Hematopoietic multipotent progenitor cell treated with erythropoietin and hydrocortisone succinate and interleukin-3 and kit ligand, for 17 days (in vitro differentiated cells): ENCODE results near the gene PIK3R3.
"Not testable (repeated sequence)": the region's sequence is repeated elsewhere in the genome, so short reads cannot be mapped to it uniquely, and the experiment has no call there.

Experiments used
- DNase-seq: peaks from one replicate; pipeline ENCODE4 v3.0.0-alpha.2; 2015; ENCODE audit warnings: low spot score

Gene PIK3R3

GRCh38 chr1:46102769-46103476 is 29.5 kb downstream of the PIK3R3 start:
- no peak for DNase-seq

- DNase-seq = no peak
These were observed 33.2 kb downstream of the PIK3R3 start for GRCh38 chr1:46099215-46099614.

DNA sequence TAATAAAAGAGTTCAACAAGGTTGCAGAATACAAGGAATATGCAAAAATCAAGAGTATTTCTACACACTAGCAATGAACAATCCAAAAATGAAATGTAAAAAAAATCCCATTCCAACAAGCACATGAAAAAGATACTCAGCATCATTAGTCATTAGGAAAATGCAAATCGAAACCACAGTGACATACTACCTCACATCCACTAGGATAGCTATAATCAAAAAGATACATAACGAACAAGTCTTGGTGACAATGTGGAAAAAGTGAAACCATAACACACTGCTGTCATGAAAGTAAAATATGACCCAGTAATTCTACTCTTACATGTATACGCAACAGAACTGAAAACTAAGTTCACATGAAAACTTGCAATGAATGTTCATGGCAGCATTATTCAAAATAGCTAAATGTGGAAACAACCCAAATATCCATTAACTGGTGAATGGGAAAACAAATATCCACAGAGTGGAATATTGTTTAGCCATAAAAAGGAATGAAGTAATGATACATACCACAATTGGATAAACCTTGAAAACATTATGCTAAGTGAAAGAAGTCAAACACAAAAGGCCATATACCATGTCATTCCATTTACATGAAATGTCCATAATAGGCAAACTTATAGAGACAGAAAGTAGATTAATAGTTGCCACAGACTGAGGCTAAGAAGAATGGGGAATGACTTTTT is 34.3 kb downstream of the PIK3R3 start:
- no peak for DNase-seq

DNA sequence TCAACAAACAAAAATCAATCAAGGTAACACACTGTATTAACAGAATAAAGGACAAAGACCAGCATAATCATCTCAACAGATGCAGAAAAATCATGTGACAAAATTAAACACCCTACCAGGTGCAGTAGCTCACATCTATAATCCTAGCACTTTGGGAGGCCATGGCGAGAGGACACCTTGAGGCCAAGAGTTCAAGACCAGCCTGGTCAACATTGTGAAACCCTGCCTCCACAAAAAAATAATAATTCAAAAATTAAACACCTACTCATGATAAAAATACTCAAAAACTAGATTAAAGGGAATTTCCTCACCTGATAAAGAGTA is 35.3 kb downstream of the PIK3R3 start:
- no peak for DNase-seq

DNA sequence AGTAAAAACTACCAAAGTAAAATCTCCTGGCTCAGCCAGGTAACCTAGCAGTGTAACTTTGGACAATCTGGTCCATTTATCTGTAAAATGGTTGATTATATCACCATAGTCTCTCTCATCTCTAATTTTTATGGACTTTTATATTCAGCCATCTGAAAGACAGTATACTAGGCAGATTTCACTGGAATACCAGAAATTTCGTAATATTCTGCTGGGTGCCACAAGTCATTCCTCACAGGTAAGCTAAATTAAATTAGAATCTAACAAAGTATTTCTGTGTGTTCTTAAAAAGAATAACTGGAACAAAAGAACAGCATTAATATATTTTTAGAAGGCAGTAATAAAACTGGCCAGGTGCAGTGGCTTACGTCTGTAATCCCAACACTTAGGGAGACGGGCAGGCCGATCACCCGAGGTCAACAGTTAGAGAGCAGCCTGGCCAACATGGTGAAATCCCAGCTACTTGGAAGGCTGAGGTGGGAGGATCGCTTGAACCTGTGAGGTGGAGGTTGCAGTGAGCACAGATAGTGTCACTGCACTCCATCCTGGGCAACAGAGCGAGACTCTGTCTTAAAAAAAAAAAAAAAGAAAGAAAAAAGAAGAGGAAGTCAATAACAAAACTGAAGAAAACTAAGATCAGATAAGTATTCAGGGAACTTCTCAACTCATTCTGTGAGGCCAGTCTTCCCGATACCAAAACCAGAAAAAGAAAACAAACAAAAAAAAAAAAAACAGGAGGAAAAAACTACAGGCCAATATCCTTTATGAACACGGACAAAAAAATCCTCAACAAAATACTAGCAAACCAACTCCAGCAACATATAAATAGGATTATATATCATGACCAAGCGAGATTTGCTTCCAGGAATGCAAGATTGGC is 35.9 kb downstream of the PIK3R3 start:
- no peak for DNase-seq

DNA sequence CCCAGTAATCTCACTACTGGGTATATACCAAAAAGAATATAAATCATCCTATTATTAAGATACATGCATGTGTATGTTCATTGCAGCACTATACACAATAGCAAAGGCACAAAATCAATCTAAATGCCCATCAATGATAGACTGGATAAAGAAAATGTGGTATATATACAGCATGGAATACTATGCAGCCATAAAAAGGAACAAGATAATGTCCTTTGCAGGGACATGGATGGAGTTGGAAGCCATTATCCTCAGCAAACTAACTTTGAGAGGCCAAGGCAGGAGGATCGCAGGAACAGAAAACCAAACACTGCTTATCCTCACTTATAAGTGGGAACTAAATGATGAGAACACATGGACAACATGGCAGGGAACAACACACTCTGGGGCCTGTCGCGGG is 37.3 kb downstream of the PIK3R3 start:
- DNase-seq = not testable (repeated sequence)

DNA sequence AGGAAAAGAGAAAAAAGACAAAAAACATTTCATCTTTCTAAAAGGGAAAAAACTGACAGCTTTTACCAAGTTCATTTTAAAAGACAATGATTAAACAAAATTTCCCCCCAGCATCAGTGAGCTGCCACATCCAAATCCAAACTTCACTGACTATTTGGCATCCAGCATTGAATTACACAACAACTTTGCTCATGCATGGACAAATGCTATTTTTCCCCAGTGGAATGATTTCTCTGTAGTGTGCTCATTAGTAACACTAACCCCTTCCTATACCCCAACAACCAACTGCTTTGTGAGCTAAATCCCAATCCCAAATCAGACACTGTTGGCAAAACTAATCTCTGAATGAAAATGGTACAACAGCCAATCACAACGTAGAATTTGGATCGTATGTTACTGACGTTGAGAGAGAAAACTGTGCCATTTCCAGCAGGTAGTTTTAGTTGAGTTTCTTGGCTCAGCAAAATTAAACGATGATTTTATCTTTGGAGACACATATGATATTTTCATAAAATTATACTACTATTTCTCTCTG is 37.9 kb downstream of the PIK3R3 start:
- DNase-seq = no peak

DNA sequence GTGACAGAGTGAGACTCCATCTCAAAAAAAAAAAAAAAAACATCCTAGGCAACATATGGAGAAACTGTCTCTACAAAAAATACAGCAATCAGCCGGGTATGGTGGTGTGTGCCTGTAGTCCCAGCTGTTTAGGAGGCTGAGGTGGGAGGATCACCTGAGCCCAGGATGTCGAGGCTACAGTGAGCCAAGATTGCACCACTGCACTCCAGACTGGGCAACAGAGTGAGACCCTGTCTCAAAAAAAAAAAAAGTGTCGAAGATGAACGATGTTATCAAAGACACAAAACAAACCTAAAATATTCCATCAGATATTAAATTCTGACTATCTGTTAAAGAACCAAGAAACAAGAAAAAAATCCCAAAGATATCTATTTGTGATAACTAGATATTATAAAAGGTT is 38.6 kb downstream of the PIK3R3 start:
- DNase-seq = not testable (repeated sequence)

DNA sequence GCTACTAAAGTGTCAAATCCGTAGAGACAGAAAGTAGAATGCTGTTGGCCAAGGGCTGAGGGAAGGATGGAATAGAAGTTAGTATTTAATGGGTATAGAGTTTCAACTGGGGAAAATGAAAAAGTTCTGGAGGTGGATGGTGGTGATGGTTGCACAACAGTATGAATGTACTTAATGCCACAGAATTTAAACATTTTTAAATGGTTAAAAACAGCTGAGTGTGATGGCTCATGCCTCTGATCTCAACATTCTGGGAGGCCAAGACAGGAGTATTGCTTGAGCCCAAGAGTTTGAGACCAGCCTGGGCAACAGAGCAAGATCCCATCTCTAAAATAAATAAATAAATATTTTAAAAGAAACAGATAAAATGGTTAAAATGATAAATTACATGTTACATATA is 44.5 kb downstream of the PIK3R3 start:
- no peak for DNase-seq

DNA sequence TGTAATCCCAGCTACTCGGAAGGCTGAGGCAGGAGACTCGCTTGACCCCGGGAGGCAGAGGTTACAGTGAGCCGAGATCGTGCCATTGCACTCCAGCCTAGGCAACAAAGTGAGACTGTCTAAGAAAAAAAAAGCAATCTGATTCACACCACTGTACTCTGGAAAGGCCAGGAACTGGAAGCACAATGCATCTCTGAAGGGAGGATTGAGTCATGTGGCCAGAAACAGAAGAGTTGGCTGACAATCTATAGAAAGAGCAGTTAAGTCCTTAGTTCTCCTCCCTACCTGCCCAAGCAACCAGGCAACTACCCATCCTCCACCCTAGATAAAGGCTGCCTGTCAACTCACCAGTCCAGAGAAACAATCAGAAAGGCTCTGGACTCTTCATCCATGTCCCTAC is 45.9 kb downstream of the PIK3R3 start:
- no peak for DNase-seq

GRCh38 chr1:46084553-46085451 is 47.6 kb downstream of the PIK3R3 start:
- DNase-seq = no peak

GRCh38 chr1:46083579-46083978 is 48.9 kb downstream of the PIK3R3 start:
- no peak for DNase-seq

GRCh38 chr1:46081619-46082018 is 50.8 kb downstream of the PIK3R3 start:
- DNase-seq = no peak

GRCh38 chr1:46081206-46081605 is 51.2 kb downstream of the PIK3R3 start:
- no peak for DNase-seq

- DNase-seq = no peak
These were observed 52.2 kb downstream of the PIK3R3 start for GRCh38 chr1:46080257-46080656.

DNA sequence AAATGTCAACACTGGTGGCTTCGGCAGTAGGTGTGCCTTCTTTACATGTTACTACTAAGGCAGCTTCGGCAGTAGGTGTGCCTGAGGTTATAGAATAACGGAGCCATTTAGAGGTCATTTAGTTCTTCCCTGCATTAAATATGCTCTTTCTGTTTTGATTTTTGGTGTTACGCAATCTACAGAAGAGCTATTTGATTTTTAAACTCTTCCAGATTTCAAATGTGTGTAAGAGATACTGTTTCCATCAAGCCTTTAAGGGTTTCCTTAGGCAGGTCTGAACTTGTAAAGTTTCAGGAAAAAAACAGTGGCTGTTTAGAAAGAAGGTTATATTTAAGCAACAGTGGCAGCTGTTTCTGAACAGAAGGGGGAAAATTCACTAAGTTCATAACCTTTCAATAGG is 54.8 kb downstream of the PIK3R3 start:
- no peak for DNase-seq

DNA sequence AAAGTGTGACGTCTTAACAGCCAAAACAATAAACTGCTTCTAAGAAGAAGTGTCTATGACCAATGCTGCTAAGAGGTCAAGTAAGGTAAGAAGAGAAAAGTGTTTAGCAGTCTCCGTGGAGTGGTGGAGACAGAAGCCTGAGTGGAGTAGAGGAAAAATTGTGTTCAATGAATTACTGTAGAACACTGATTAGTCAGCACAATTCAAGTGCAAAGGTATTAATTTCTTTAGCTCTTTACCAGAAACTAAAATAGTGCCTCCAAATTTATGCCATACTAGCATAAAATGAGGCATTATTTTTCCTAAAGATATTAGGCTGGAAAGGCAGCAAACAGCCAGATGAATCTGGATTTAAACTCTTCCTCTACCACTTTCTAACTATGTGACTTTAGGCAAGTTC is 56.1 kb downstream of the PIK3R3 start:
- DNase-seq = no peak

- DNase-seq = no peak
These were observed 59.5 kb downstream of the PIK3R3 start for GRCh38 chr1:46072975-46073374.

DNA sequence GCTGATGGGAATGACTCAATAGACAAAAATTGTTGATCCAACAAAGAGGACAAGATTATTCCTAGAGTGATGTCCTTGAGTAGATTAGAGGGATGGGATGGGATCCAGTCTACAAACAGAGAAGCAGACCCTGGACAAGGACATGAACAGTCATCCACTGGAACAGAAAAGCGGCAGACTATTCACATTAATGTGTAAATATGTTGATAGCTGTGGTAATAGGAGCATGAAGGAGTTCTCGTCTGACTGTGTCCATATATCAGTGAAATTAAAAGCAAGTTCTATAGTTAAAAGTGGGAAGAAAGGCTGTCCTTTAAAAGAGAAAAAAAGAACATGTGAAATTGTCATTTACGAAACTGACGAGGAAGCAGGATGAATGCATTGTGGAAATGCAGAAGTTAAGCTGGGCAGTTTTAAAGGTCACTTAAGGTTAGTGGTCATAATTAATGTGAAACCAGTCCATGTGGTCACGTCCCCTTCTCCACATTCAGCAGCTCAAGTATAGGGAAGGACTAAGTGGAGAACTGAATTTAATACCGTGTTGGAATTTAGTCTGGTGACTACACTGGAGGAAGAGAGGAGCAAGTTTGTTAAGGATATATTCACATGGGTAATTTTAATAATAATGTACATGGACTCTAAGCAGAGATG is 62.1 kb downstream of the PIK3R3 start:
- DNase-seq = no peak

- DNase-seq = no peak
These were observed 63.9 kb downstream of the PIK3R3 start for GRCh38 chr1:46068525-46068924.

- DNase-seq = no peak
These were observed 64.8 kb downstream of the PIK3R3 start for GRCh38 chr1:46067652-46068051.
